Adrenal gland (tissue), 5 donors: ENCODE measurements around the gene NLRP5.

Experiments
- CTCF ChIP-seq, 6 experiments: fragments of 450-650 bp in 4 of 6; fragments of 200-600 bp in 2 of 6; sonication (generic) in 1 of 6; IDR thresholded peaks; 1 replicate in 5 of 6; 2 replicates in 1 of 6; pipeline versions ENCODE4 v1.5.1 to v1.8.0; 2016 to 2021; ENCODE audit warnings: antibody characterized with exemption in 6 of 6, mild to moderate bottlenecking in 2 of 6, moderate library complexity in 1 of 6
- POLR2A ChIP-seq, 2 donors: fragments of 450-650 bp; IDR thresholded peaks; one replicate each; pipeline ENCODE4 v1.6.1; 2017; ENCODE audit warnings: antibody characterized with exemption in 2 of 2, mild to moderate bottlenecking in 2 of 2, moderate library complexity in 1 of 2
- donor health status: DM: no; HTN: no; CAD: no.

GRCh38 chr19:56097306-56097705 is 110.7 kb downstream of the NLRP5 start:
- TF ChIP-seq CTCF (IDR thresholded peaks at IDR 0.05) (no peak), POLR2A (IDR thresholded peaks at IDR 0.05) (no peak)
